Activated CD4-positive, CD25-positive, alpha-beta regulatory T cell (primary cell): ENCODE results near the gene ZNF581.

Experiments
- DNase-seq, 4 experiments: peaks; one replicate each; lab custom pipeline; 2025; lab: John Stamatoyannopoulos, UW

Gene ZNF581

DNA sequence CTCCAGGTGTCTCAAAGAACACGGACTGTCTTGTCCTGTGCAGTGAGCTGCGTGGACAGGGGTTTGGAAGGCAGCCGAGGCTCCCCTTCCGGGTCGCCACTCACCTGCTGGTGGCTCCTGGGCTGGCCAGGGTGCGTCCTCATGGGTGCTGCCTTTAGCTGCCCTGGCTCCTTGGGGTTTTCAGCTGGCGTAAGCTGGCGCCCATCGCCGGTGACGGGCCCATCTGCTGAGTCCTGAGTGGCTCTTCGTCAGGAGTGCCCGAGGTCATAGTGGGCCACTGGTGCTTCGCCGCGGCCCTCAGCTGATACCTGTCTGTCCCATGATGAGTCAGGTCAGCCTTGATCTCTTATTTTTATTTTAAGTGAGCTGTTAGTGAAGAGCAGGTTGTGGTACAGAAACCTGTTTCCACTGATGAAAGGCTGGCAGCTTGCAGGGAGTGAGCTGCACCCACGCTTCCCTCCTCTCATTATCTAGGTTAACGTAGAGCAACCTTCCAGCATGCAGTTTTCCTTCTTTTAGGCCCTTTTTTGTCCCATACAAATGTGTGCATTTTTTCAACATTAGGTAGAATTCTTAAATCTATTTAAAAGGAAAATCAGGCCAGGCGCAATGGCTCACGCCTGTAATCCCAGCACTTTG, 50.0 kb downstream of the ZNF581 start:
- no peak for DNase-seq

DNA sequence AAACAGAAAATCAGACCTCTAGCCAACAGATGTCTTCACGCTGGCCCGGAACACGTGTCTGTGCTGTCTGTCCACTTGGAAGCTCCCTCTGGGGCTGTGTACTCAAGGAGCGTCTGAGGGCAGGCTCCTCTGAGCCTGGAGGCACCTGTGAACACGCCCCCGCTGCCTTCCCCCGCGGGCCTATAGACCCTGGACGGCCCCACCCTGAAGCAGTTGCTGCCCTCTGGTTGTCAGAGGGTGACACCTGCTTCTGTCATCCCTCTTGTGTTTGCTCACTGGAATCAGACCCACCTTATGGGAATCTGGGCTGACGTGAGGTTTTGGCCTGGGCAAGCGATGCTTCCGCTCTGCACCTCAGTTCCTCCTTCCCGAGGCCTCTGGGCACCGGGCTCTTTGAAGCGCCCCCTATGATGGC, 50.8 kb downstream of the ZNF581 start:
- no peak for DNase-seq

DNA sequence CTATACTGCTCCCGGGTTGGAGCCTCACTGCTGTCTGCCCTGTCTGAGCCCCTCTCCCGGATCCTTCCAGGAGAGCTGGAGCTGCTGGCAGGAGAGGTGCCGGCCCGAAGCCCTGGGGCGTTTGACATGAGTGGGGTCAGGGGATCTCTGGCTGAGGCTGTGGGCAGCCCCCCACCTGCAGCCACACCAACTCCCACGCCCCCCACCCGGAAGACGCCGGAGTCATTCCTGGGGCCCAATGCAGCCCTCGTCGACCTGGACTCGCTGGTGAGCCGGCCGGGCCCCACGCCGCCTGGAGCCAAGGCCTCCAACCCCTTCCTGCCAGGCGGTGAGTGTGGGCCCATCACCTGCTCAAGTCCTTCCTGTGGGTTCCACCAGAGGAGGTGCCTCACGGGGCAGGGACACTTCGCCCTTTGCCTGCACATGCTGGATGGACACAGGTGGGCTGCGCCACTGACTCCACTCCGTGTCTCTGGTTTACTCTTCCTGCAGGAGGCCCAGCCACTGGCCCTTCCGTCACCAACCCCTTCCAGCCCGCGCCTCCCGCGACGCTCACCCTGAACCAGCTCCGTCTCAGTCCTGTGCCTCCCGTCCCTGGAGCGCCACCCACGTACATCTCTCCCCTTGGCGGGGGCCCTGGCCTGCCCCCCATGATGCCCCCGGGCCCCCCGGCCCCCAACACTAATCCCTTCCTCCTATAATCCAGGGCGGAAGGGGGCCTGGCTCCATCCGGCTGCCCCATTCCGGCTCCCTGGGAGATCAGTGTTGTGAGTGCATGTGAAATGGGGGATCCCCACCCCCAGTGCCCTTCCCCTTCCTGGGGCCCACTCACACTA, 51.4 kb downstream of the ZNF581 start:
- no peak for DNase-seq
